Stimulated activated CD8-positive, alpha-beta memory T cell treated with anti-CD3 and anti-CD28 coated beads, Interleukin-4, amount 100 ng/mL, for 1 hour (primary cell): ENCODE measurements around the gene SMPD3.

Experiments
- DNase-seq, 2 donors: peaks; one replicate each; pipeline ENCODE4 v3.0.0-alpha.2; 2020; ENCODE audit warnings: low read depth in 2 of 2, low spot score in 1 of 2

The SMPD3 gene

DNA sequence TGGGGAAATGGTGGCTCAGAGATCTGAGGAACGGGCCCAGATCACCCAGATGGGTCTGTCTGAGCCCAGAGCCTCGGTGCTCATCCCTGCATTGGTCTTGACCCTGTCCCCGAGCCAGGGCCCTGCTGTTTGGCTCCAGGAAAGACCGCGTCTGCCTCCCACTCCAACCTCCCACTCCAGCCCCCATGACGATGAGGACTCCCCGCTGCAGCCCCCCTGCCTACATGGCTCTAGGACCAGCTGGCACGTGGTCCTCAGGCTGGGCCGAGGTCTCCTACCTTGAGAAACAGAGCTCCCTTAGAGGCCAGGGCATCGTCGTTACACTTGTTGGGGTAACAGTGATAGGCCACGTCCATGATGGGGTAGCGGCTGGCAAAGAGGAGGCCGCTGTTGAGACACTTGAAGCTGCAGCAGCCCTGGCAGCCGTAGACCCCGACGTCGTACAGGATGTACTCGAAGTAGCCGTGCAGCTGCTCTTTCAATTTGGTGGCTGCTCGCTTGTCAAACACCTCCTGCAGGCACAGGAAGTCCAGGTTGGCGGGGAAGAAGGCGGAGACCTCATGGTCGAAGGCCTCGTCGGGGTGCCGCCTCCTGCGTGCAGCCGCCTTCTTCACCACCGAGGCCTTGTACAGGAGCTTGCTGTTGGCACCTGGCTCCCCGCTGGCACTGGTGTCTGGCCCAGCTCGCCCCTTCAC lies 77.6 kb downstream of the SMPD3 start:
- DNase-seq, result no peak

DNA sequence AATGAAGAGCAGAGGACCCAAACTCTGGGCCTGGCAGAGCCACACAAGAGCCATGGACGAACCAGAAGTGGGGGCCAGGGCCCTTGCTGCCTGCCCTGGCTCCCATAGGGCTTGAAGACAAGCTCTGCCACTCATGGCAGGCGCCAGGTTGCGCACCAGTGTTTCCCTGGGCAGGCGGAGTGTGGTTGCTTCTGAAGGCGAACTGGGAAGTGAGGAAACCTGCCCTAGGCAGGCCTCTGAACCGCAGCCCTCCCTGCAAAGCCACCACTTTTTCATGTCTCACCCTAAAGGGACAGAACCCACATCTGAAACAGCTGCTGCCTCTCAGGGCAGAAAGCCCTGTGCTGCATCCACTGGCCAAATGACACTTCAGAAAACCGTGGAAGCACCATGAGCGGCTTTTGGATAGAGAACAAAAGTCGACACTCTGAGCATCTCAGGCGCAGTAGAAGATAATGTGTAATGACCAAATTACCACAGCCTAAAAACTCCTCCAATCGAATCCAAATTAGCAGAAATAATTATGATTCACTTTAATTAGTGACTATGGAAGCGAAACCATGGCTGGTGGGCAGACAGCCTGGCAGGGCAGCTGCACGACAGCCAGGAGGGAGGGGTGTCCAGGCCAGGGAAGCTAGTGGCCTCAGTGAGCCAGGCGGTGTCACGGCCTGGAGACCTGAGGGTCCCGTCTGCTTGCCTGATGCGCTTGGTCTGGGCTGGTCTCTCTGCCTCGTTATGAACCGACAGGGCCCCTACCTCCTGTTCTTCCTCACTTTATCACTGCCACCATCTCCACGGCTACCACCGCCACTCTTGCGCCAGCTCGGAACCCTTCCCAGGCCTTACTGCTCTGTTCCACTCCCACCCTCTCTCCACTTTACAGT lies 78.4 kb downstream of the SMPD3 start:
- no peak for DNase-seq

DNA sequence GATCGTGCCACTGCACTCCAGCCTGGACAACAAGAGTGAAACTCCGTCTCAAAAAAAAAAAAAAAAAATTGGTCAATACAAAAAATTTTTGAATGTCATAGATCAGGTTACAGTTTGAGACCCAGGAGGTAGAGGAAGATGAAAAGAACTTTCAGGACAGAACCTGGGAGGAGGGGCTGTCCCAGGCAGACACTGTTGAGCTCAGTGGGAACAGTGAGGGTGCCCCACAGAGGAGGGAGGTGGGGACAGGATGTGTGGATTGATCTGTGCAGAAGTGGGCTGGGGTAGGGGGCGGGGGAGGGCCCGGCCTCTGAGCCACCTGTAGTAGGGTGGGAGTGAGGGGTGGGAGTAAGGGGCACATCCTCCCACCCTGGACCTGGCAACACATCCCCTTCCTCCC lies 79.1 kb downstream of the SMPD3 start:
- DNase-seq, result no peak

DNA sequence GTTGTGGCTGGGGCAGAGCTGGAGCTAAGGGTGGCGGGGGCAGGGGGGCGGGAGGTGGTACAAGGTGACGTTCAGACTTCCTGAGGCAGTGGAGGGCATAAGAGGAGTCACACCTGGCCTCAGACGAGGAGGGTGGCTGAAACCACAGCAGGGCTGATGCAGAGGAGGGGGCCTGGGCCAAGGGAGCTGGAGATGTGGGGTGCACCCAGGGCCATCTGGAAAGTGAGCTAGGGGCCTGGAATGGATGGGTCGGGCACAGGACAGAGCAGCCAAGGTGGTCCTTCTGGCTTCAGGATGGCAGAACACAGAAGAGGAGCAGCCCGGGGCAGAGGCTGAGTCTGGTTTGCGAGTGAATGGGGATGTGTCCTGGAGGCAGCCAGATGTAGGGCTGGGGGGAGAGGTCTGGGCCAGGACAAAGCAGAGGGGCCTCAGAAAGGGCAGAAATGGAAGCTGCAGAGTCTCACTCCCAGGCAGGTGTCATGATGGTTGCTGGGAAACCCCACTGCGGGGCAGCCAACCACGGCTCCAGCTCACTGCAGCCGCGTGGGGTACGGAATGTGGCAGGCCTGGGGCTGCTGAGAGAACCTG lies 79.9 kb downstream of the SMPD3 start:
- no peak for DNase-seq

DNA sequence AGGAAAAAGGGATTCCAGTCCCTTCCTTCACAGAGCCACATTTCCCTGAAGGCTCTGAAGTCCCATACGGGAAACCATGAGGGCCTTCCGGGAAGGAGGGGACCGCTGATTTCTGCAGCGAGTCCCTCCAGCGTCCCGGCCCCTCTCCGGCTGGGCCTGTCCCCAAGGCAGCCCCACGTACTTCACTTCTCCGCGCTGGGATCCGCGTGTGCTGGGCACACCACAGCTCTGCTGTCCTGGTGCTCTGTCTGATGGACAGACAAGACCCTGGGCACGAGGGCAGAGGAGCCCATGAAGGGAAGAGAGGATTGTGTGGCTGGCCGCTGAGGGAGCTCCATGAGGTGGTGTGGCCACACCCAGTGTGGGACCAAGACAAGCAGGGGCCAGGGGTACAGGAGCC lies 80.4 kb downstream of the SMPD3 start:
- no peak for DNase-seq

DNA sequence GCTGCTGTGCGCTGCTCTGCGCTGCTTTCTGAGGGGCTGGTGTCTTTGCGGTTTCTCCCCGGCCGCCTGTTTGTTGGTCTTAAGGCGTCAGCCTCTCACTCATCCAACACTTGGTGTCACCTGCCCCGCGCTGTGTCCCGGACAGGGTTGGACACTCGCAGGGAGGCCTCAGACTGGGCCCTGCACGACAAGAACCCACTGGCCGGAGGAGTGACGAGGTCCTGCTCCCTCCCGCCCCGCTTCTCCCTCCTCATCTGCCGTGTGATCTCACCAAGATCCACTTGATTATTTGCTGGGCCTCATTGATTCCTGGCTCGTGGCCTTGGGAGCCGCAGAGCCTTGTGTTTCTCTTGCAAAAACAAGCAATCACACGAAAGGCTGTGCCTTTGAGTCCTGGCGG lies 80.9 kb downstream of the SMPD3 start:
- no peak for DNase-seq

DNA sequence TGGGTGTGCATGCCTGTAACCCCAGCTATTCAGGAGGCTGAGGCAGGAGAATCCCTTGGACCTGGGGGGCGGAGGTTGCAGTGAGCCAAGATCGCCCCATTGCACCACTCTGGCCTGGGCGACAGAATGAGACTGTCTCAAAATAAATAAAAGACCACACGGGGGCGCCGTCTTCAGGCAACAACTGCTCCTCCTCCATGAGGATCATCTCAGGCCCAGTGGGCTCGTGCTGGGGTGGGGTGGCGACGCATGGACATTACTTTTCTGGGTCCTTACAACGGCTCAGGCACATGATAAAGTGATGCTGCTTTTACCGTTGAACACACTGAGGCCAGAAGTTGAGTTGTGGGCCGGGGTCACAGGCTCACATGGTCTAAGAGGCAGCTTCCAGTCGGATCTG lies 81.3 kb downstream of the SMPD3 start:
- DNase-seq, result no peak

DNA sequence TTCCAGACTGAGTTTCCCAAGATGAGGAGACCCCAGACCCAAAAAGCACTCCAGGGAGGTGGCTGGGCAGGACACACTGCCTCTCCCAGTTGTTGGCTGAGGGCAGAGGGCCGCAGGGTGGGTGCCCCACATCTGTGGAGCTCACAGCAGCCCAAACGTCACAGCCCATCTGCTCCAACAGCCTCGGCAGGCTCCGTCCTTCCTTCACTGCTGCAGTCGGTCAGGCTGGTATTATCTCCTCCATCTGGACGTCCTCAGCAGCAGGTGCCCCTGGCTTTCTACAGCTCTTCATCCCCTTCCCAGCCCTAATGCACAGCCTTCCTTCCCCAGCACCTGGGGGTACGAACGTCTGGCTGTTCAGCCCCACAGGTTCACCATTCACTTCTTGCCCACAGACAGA lies 82.2 kb downstream of the SMPD3 start:
- no peak for DNase-seq

DNA sequence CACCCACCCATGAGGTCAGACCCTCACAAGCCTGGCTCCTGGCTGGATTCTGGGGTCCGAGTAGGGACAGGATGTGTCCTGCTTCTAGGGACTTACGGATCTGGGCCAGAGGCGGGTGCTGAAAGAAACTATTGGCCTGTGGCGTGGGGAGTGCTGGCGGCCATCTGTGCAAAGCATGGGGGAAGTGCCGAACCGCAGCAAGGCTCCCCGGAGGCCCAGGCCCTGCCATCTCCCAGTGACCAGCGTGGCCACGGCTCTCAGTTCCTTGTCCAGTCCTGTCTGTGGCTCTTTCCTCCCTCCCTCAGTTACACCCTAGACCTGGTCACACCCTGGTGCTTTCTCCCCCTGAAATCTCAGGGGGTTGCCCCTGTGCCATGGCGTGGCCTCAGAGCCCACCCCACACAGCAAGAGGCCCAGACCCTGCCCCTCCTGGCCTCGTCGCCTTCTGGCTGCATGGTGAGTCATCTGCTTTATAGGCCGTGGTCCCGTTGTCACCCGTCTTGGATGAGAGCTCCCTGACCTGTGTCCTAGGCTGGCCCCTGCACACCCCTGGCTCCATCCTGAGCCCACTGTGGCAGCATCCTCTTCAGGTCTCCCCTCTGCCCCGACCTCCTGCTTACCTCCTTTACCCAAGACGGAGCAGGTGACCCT lies 83.0 kb downstream of the SMPD3 start:
- no peak for DNase-seq

DNA sequence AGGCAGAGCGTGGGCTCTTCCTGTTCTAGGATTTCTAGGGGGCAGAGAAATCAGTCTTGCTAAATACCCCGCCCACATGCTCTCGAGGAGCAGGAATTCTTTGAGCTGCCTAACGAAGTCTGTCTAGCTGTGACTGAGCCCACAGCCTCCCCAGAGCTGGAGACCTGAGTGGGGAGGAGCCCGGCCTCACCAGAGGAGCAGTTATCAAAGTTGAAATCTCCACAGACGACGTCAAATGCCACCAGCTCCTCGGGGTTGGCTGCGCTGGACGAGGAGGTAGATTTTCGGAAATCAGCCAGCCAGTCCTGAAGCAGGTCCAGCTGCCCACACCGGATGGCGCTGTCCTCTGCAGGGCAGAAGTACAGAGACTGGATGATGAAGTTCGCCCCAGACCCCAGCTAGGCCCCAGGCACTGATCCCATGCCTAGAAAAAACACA lies 83.7 kb downstream of the SMPD3 start:
- no peak for DNase-seq

DNA sequence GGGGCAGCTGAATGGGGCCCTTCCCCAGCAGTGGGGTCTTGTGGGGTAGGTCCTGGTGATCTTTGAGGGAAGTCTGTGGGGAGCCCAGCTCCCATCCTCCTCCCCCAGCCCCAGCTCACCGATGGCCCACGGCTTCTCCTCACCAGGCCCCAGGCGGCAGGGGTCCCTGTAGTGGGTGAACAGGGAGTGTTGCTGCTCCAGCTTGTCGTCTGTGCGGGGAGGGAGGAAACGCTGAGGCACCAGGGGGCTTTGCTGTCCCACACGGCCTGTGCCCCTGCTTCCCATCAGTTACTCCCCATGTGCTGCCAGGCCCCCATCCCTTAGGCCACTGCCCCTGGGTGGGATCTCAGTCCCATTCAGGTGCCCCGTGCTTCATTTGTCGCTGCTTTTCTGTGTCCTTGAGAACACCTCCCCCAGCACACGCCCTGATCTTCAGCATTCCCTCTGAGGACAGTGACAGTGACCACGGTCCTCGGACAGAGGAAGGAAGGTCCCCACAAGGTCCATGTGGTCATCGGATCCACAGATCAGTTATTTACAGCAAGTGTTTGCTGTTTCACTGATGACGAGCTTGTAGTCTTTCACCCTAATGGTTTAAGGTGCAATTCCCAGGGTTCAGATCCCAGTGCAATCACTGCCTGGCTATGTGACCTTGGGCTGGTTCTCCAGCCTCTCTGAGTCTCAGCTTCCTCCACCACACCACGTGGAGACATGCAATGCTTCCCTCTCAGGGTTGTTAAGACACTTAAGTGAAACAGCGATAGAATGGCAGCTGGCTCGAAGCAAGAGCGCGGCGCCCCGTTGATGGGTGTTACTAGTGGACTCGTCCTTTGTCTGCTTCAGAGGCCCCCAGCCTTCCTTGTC lies 84.4 kb downstream of the SMPD3 start:
- no peak for DNase-seq

DNA sequence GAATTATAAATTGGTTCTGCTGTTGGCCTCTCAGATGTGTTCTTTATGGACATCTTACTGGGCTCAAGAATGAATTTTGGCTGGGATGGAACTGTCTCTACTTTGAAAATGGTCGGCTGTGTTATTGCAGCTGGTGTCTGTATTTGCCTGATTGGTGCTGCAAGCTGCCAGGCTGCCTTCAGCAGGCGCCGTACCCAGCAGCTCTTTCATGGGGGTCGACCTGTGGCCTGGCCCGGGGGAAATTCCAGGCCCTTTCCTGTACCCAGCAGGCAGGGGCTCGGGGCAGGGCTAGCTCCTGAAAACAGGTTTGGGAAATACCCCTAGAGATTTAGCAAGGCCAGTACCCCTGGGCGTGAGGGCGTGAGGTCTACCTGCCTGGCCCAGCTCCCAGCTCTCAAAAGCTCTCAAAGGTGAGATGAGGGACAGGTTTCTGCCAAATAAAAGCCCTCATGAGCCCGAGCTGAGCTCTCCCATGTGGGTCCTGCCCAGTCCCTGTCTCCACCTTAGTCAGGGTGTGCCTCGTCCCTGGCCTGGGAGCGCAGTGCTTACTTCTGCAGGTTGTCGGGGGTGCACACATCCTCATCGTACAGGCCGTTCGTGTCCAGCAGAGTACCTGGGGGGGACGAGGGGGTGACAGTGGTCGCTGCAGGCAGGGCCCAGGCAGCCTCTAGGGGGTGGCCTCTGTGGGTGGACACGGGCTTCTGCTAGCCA lies 85.2 kb downstream of the SMPD3 start:
- no peak for DNase-seq

DNA sequence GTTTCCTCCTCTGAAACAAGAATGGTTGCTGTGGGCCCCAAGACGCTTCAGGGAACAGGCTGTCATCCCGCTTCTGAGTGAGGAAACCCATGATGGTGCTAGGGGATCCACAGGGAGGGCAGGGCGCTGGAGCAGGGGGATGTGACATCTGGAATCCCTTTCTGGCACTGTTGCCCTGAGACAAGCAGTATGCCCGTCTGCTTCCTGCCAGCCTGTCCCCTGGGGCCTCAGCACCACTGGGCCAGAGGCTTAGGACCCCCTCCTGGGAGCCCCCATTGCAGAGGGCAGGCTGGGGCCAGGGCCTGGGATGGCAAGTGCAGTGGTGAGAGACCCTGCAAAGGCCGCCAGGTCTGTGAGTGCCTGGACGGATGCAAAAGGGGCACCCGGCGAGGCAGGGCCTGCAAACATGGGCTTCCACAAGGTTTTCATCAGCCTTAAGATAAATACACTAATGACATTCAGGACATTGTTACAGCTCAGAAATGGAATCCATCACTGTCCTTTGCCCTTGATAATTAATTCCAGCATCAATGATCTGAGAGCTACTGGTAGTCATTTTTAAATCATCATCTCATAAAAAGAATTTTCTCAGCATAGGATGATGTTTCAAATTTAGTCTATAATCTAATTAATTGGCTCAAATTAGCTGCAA lies 85.9 kb downstream of the SMPD3 start:
- no peak for DNase-seq

DNA sequence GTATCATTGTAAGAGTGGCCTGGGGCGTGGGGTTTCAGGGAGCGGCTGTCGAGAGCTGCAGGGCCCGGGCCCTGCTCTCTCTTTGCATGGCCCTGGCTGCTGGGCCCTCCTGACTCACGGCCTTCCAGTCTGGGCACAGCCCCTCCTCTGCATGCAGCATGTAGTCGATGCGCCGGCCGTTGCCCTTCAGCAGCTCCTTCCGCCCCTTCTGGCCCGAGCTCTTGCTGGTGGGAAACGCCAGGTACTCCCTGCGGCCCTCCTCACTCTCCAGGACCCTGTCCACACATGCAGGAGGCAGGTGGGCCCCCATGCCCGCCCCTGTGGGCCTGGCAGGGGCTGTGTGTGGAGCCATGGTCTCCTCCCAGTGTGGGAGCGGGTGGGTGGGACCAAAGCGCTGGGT lies 86.8 kb downstream of the SMPD3 start:
- DNase-seq, result no peak

DNA sequence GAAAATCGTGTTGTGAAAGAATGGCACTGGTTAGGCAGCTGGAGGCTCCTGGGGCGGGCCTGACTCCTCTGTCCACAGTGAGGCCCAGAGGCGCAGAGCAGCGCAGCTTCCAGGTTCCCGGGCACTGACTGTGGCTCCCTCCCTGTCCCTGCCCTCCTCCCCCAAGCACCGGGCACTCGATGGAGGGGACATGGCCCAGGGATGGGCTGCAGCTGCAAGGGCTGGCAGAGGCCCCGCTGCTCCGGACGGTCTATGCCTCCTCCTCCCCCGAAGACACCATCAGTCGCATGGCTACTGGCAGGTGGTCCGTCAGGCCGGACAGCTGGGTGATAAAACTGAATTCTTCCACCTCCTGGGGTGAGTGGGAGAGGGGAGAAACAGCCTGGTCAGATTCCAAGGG lies 87.4 kb downstream of the SMPD3 start:
- no peak for DNase-seq

DNA sequence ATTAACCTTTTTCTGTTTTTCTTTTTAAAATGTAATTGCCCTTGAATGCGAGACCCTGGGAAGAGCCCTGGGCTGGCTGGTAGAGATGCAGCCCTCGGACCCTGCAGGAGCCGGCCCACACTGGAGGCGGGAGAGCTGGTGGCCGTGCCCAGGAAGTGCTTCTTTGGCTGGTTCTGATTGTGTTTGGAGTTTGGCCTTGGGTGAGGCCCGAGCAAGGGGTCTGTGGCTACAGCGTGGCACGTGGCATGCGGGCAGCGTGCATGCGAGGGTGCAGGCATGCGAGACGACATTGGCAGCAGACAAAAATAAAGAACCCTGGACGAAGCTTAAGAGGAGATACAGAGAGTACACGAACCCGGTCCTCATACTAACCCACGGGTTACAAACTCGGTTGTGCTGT lies 87.8 kb downstream of the SMPD3 start:
- DNase-seq, result no peak

DNA sequence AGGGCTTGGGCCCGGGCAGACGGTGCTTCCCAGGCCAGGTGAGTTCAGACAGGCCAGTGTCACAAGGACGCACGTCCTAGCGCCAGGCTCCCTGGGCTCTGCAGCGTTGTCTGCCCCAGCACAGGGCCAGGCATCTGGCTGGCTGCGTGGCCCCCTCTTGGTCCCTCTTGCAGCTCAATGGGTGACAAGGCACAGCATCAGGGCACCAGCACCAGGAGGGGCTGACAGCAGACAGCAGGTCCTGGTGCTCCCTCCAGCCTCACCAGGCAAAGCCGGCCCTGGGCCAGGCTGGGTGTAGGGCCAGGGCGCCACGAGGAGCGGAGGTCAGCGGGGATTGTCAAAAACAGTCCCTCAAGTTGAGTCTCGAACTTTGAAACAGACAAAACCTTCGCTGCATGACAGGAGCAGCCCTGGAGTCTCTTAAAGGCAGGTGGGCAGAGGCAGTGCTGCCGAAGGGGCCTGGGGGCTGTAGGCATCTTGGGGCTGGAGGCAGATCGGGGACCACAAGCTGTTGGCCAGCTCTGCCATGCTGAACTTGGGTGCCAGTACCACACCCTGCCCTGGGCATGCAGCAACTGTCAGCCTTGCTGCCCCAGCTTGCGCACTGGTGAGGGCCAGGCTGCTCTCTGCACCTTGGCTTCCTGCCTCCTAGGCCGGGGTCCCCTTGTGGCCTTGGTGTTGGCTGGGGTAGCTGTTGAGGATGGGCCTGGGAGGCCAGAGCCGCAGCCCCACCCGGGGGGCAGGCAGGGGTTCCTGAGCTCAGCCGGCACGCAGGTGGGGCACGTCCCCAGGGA lies 88.7 kb downstream of the SMPD3 start:
- no peak for DNase-seq

DNA sequence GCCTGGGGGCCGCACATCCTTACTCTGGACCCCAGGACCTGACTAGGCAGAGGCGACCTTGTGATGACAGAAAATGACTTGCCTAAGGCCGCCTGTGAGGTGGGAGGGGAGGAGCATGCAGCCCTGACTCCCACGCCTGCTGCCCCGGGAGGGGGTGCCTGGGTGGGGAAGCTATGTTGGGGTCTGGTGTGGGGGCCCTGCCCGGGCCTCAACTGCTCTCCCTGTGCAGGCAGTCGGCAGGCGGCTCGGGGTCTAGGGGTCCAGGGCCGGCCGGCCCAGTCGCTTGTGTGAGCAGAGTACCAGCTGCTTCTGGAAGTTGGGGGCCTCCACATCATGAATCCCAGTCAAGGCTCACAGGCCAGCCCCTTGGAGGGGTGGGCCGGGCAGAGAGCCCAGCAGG lies 89.4 kb downstream of the SMPD3 start:
- no peak for DNase-seq

DNA sequence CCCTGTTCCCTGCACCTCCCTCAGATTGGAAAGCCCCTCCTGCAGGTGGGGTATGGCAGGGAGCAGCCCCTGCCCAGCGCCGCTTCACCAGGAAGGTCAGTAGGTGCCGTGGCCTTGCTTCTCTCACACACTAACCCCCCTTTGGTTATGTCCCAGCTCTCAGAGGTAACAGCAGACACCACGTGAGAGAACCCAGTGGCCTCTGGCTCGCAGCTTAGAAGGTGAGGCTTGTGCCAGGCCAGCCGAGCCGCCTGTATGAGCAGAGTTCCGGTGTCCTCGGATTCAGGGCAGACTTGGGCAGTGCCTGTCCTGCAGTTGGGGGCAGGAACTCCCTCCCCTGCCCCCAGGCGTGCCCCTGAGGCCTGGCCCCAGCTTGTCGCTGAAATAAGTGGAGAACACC lies 90.4 kb downstream of the SMPD3 start:
- no peak for DNase-seq
